Astrocyte (in vitro differentiated cells and primary cell): ENCODE measurements around the gene PARP2. TPM values are rescaled to one million over a fixed set of nuclear protein-coding genes. Genes with fewer than 3 reads are reported as not detected.
"Not testable (repeated sequence)": the region's sequence is repeated elsewhere in the genome, so short reads cannot be mapped to it uniquely, and the experiment has no call there.

Experiments
- DNase-seq: peaks from one replicate; pipeline ENCODE4 v3.0.0-alpha.2; 2010; ENCODE audit warnings: low read depth
- FAIRE-seq: peaks from 2 replicates; lab custom pipeline; 2011; peaks lifted over from hg19 to GRCh38; lab: Jason Lieb, UNC
- H2AFZ ChIP-seq: 2 replicates; pipeline ENCODE4 v1.6.0; 2012; ENCODE audit warnings: low read depth, low read length, inconsistent platforms
- H3K27ac ChIP-seq: 2 replicates; pipeline ENCODE4 v1.5.1; 2011; ENCODE audit warnings: low read depth, low read length, inconsistent platforms
- H3K27me3 ChIP-seq: 2 replicates; pipeline ENCODE4 v1.6.0; 2011; ENCODE audit warnings: low read length, inconsistent platforms; ENCODE audit not compliant: insufficient read depth
- H3K36me3 ChIP-seq: 2 replicates; pipeline ENCODE4 v1.5.1; 2011; ENCODE audit warnings: low read length, inconsistent platforms; ENCODE audit not compliant: insufficient read depth
- H3K4me1 ChIP-seq: 2 replicates; pipeline ENCODE4 v1.5.1; 2011; ENCODE audit warnings: low read length, inconsistent platforms; ENCODE audit not compliant: insufficient read depth
- H3K4me2 ChIP-seq: 2 replicates; pipeline ENCODE4 v1.6.0; 2012; ENCODE audit warnings: low read length, inconsistent platforms
- H3K4me3 ChIP-seq: 2 replicates; pipeline ENCODE4 v1.5.1; 2011; ENCODE audit warnings: low read depth, mild to moderate bottlenecking, low read length, inconsistent platforms; ENCODE audit not compliant: insufficient read depth
- H3K79me2 ChIP-seq: 2 replicates; pipeline ENCODE4 v1.6.0; 2012; ENCODE audit warnings: mild to moderate bottlenecking, low read length, inconsistent platforms; ENCODE audit not compliant: insufficient read depth
- H3K9ac ChIP-seq: 2 replicates; pipeline ENCODE4 v1.6.0; 2012; ENCODE audit warnings: mild to moderate bottlenecking, low read length, inconsistent platforms
- H3K9me3 ChIP-seq: 2 replicates; pipeline ENCODE4 v1.5.1; 2012; ENCODE audit warnings: low read depth, mild to moderate bottlenecking, low read length, inconsistent platforms; ENCODE audit not compliant: insufficient read depth
- H4K20me1 ChIP-seq: 2 replicates; pipeline ENCODE4 v1.6.0; 2012; ENCODE audit warnings: low read length, inconsistent platforms; ENCODE audit not compliant: insufficient read depth
- H3K27ac Mint-ChIP-seq: one replicate; pipeline ENCODE4 v1.8.0; 2021; ENCODE audit warnings: mild to moderate bottlenecking, mixed read lengths; ENCODE audit not compliant: unreplicated experiment
- H3K27me3 Mint-ChIP-seq: one replicate; pipeline ENCODE4 v1.8.0; 2021; ENCODE audit warnings: low read depth, mixed read lengths; ENCODE audit not compliant: unreplicated experiment
- H3K36me3 Mint-ChIP-seq: one replicate; pipeline ENCODE4 v1.8.0; 2021; ENCODE audit warnings: low read depth, mixed read lengths; ENCODE audit not compliant: unreplicated experiment
- H3K4me1 Mint-ChIP-seq: one replicate; pipeline ENCODE4 v1.8.0; 2021; ENCODE audit warnings: low read depth, mixed read lengths; ENCODE audit not compliant: unreplicated experiment
- H3K4me3 Mint-ChIP-seq: one replicate; pipeline ENCODE4 v1.8.0; 2021; ENCODE audit warnings: mild to moderate bottlenecking, moderate library complexity, mixed read lengths; ENCODE audit not compliant: unreplicated experiment
- H3K9me3 Mint-ChIP-seq: one replicate; pipeline ENCODE4 v1.8.0; 2021; ENCODE audit warnings: mild to moderate bottlenecking, mixed read lengths; ENCODE audit not compliant: unreplicated experiment
- EZH2 ChIP-seq: IDR thresholded peaks from 2 replicates; pipeline ENCODE4 v1.6.1; 2012; ENCODE audit warnings: mild to moderate bottlenecking, low read length, inconsistent platforms; ENCODE audit not compliant: insufficient read depth
- total RNA-seq: library from RNA; stranded (reverse); gene quantifications from 2 replicates; pipeline ENCODE4 v1.2.1, GENCODE V29; 2021
- TF ChIP-seq, protein P1 (sequence below): IDR thresholded peaks from 2 replicates; pipeline ENCODE4 v1.5.1; 2011; ENCODE audit warnings: low read depth, mild to moderate bottlenecking, inconsistent platforms, low read length, moderate library complexity; ENCODE audit not compliant: insufficient read depth

Gene PARP2
- total RNA-seq, 1 donor from 2014 or later, result 21.5 TPM

DNA sequence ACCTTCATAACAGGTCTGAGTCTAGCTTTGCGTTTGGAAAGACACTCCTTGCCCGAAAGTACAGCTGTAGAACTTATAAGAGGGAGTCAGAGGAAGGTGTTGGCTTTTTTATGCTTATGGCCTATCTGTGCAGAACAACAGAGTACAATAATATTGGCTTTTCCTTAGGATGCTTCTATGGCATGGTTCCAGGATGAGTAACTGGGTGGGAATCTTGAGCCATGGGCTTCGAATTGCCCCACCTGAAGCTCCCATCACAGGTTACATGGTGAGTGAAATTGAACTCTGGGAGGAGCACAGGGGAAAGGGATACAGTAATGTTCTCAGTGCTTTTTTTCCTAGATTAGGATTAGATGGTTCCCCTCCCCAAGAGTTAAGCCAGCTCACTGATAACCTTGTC lies 13.0 kb downstream of the PARP2 start:
- Mint-ChIP-seq H3K9me3 (no peaks in the 10 kb centered on the region), H3K4me3 (no peak overlapping the region), H3K4me1 (peaks cover 3% of the 10 kb centered on the region), H3K27me3 (no peaks in the 10 kb centered on the region), H3K27ac (no peak overlapping the region), H3K36me3 (peaks cover 18% of the 10 kb centered on the region)
- no peak overlapping the region for H3K4me2 ChIP-seq
- no peak for DNase-seq
- peaks cover 8% of the 10 kb centered on the region for H4K20me1 ChIP-seq
- H3K27ac ChIP-seq, result no peak overlapping the region
- H3K4me1 ChIP-seq, result no peaks in the 10 kb centered on the region
- H3K4me3 ChIP-seq, result no peak overlapping the region
- no peak for FAIRE-seq
- TF ChIP-seq, protein P1, sequence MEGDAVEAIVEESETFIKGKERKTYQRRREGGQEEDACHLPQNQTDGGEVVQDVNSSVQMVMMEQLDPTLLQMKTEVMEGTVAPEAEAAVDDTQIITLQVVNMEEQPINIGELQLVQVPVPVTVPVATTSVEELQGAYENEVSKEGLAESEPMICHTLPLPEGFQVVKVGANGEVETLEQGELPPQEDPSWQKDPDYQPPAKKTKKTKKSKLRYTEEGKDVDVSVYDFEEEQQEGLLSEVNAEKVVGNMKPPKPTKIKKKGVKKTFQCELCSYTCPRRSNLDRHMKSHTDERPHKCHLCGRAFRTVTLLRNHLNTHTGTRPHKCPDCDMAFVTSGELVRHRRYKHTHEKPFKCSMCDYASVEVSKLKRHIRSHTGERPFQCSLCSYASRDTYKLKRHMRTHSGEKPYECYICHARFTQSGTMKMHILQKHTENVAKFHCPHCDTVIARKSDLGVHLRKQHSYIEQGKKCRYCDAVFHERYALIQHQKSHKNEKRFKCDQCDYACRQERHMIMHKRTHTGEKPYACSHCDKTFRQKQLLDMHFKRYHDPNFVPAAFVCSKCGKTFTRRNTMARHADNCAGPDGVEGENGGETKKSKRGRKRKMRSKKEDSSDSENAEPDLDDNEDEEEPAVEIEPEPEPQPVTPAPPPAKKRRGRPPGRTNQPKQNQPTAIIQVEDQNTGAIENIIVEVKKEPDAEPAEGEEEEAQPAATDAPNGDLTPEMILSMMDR, result no peak
- TF ChIP-seq EZH2, result no peak
- H3K79me2 ChIP-seq, result no peaks in the 10 kb centered on the region
- H3K27me3 ChIP-seq, result no peaks in the 10 kb centered on the region
- H3K9me3 ChIP-seq, result no peaks in the 10 kb centered on the region
- H2AFZ ChIP-seq, result no peak overlapping the region
- H3K36me3 ChIP-seq, result peaks cover 57% of the 10 kb centered on the region
- no peak overlapping the region for H3K9ac ChIP-seq

DNA sequence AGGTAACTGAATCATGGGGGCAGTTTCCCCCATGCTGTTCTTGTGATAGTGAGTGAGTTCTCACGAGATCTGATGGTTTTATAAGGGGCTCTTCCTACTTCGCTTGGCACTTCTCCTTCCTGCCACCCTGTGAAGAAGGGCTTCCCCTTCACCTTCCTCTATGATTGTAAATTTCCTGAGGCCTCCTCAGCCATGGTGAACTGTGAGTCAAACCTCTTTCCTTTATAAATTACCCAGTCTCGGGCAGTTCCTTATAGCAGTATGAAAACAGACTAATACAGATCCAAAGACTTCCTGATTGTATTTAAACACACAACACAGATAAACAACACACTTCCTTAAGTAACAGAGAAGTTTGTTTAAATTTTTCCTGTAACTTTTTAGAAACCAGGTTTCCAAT lies 15.0 kb downstream of the PARP2 start:
- H3K4me1 Mint-ChIP-seq, H3K4me3 ChIP-seq, H3K9ac ChIP-seq, H3K4me3 Mint-ChIP-seq, H3K27ac ChIP-seq, H3K27me3 Mint-ChIP-seq, H3K27ac Mint-ChIP-seq, H3K9me3 Mint-ChIP-seq, H3K4me2 ChIP-seq, H3K79me2 ChIP-seq, H3K4me1 ChIP-seq, H3K9me3 ChIP-seq, H3K27me3 ChIP-seq, H4K20me1 ChIP-seq, DNase-seq, H2AFZ ChIP-seq, FAIRE-seq: not testable (repeated sequence)
- peaks cover 52% of the 10 kb centered on the region for H3K36me3 ChIP-seq
- peaks cover 16% of the 10 kb centered on the region for H3K36me3 Mint-ChIP-seq

DNA sequence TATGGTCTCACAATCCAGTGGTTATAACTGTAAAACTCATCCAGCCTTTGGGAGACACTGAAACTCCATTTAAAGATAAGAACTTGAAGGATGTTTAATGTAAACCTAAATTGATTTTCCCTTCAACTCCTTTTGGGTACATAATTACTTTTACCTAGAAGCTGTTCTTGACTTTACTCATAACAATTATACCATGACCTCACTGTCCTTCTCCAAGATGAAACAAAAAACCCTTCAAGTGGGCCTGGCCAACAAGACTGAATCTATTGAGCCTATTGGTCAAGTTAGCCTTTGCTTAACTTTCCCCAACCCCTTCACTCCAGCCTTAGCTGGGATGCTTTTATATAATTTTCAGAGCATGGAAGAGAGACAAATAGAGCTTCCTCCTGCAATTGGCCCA lies 22.5 kb downstream of the PARP2 start:
- Histone ChIP-seq H3K79me2 (no peaks in the 10 kb centered on the region), H3K4me3 (no peak overlapping the region), H4K20me1 (no peaks in the 10 kb centered on the region), H3K4me2 (no peak overlapping the region), H3K9me3 (no peaks in the 10 kb centered on the region), H2AFZ (no peak overlapping the region), H3K36me3 (peaks cover 38% of the 10 kb centered on the region), H3K27me3 (no peaks in the 10 kb centered on the region), H3K27ac (no peak overlapping the region), H3K9ac (no peak overlapping the region), H3K4me1 (no peaks in the 10 kb centered on the region)
- Mint-ChIP-seq H3K4me3 (no peak overlapping the region), H3K36me3 (peaks cover 8% of the 10 kb centered on the region), H3K4me1 (no peaks in the 10 kb centered on the region), H3K9me3 (no peaks in the 10 kb centered on the region), H3K27me3 (no peaks in the 10 kb centered on the region), H3K27ac (no peak overlapping the region)
- DNase-seq (no peak), FAIRE-seq (no peak)
- TF ChIP-seq, protein P1, result no peak
- TF ChIP-seq EZH2, result no peak
